ENCODE measurements around the gene METTL1. TPM values are rescaled to one million over a fixed set of nuclear protein-coding genes. Genes with fewer than 3 reads are reported as not detected.

The METTL1 gene
- 3.6 and 6.3 TPM in 2 replicates for total RNA-seq

GRCh38 chr12:57771873-57772428, at the start of gene METTL1:
TSS of gene METTL1 (minus strand) at chr12:57772105. CDS start at chr12:57772083, 22 bp downstream.

GRCh38 chr12:57782608-57783465, 10.9 kb upstream of the METTL1 start, which contains the start of gene TSFM:
TSS of gene TSFM (plus strand) at chr12:57782787. CDS start at chr12:57782802, 15 bp downstream.

GRCh38 chr12:57772429-57773322, 771 bp upstream of the METTL1 start, which contains the start of gene EEF1AKMT3:
TSS of gene EEF1AKMT3 (plus strand) at chr12:57772614. CDS start at chr12:57772725, 111 bp downstream.

GRCh38 chr12:57766464-57767304, 5.2 kb downstream of the METTL1 start, which contains the start of gene CYP27B1:
TSS of gene CYP27B1 (minus strand) at chr12:57767078. CDS start at chr12:57767041, 37 bp downstream.

GRCh38 chr12:57754411-57755193, 17.3 kb downstream of the METTL1 start, which contains the start of gene MARCHF9:
TSS of gene MARCHF9 (plus strand) at chr12:57755103. CDS start at chr12:57755529, 426 bp downstream.

GRCh38 chr12:57751788-57752667, 19.9 kb downstream of the METTL1 start, which contains the start of gene CDK4:
TSS of gene CDK4 (minus strand) at chr12:57752310. CDS start at chr12:57751717, 593 bp downstream.

GRCh38 chr12:57744777-57745484, 27.0 kb downstream of the METTL1 start, which contains the start of gene TSPAN31:
TSS of gene TSPAN31 (plus strand) at chr12:57745039. CDS start at chr12:57745155, 116 bp downstream.

GRCh38 chr12:57738661-57739237, 33.2 kb downstream of the METTL1 start, which contains the start of gene AGAP2:
TSS of gene AGAP2 (minus strand) at chr12:57738742. CDS start at chr12:57738246, 496 bp downstream.

Other genes with a start within 250 kb of the METTL1 start
- 7.4 and 10.6 TPM in 2 replicates for gene MBD6, start 249.3 kb downstream of the METTL1 start, total RNA-seq
- gene DCTN2, start 224.9 kb downstream of the METTL1 start, total RNA-seq = 139 and 156 TPM in 2 replicates
- 0.44 and 0.66 TPM in 2 replicates for gene KIF5A, start 222.1 kb downstream of the METTL1 start, total RNA-seq
- gene PIP4K2C, start 180.9 kb downstream of the METTL1 start, total RNA-seq = 17.0 and 20.2 TPM in 2 replicates
- 16.9 and 25.0 TPM in 2 replicates for gene DTX3, start 167.3 kb downstream of the METTL1 start, total RNA-seq
- gene ARHGEF25, start 160.7 kb downstream of the METTL1 start, total RNA-seq = 24.4 and 51.1 TPM in 2 replicates
- 0.58 and 1.3 TPM in 2 replicates for gene B4GALNT1, start 138.9 kb downstream of the METTL1 start, total RNA-seq
- 283 and 289 TPM in 2 replicates for gene OS9, start 78.0 kb downstream of the METTL1 start, total RNA-seq
- 0.15 and 0.50 TPM in 2 replicates for gene AGAP2, start 33.4 kb downstream of the METTL1 start, total RNA-seq
- gene TSPAN31, start 27.1 kb downstream of the METTL1 start, total RNA-seq = 66.8 and 85.3 TPM in 2 replicates
- 281 and 285 TPM in 2 replicates for gene CDK4, start 19.8 kb downstream of the METTL1 start, total RNA-seq
- 2.9 and 5.1 TPM in 2 replicates for gene MARCHF9, start 17.0 kb downstream of the METTL1 start, total RNA-seq
- gene CYP27B1, start 5.0 kb downstream of the METTL1 start, total RNA-seq = 0.15 and 0.33 TPM in 2 replicates
- gene EEF1AKMT3, start 509 bp upstream of the METTL1 start, total RNA-seq = 9.3 and 10.3 TPM in 2 replicates
- gene TSFM, start 10.7 kb upstream of the METTL1 start, total RNA-seq = 17.2 and 20.5 TPM in 2 replicates
- gene AVIL, start 46.6 kb upstream of the METTL1 start, total RNA-seq = 5.1 and 5.5 TPM in 2 replicates
- 94.2 and 111 TPM in 2 replicates for gene CTDSP2, start 74.6 kb upstream of the METTL1 start, total RNA-seq
- 6.9 and 19.2 TPM in 2 replicates for gene ATP23, start 169.5 kb upstream of the METTL1 start, total RNA-seq

Measured in smooth muscle cell of trachea (primary cell).